DMS 273 (cell line): ENCODE results near the gene ZNF438.
A peak's percentile ranks its signal among the peaks of the same experiment; 100 is the strongest.

Experiments
- DNase-seq: peaks from one replicate; lab custom pipeline; 2025; ENCODE audit not compliant: unreplicated experiment; lab: John Stamatoyannopoulos, UW

Gene ZNF438

DNA sequence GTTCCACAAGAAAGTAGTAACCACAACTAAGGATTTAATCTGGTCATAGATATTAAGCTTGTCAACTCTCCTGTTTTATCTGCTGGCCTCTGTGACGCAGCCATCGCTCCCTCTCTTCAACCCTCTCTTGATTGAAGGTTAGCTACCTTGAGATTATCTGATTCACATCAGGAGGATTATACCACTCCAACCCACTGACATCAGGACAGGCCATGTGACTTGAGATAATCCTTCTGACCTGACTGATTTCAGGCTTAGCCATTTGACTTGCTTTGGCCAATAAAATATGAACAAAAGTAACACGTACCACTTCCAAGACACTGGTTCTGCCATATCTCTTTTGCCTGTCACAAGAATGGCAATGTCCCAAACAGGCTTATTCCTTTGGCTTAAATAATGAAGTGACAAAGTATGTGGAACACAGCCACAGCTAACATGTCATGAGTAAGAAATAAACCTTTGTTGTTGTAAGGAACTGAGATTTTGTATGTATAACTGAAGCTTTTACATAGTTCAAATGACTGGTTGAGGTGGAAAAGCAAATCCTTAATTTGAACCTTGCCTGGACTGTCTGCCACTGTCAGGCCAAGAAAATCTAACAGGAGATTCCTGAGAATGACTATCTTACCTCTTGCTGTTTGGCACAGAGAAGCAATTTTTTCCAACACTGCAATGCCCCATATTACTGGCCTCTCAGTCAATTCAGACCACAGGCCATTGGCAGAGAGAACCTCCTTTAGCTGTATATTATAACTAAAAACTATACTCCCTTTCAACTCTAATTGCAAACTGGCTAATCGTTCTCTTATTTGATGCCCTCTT is 13.9 kb downstream of the ZNF438 start:
- no peak for DNase-seq

DNA sequence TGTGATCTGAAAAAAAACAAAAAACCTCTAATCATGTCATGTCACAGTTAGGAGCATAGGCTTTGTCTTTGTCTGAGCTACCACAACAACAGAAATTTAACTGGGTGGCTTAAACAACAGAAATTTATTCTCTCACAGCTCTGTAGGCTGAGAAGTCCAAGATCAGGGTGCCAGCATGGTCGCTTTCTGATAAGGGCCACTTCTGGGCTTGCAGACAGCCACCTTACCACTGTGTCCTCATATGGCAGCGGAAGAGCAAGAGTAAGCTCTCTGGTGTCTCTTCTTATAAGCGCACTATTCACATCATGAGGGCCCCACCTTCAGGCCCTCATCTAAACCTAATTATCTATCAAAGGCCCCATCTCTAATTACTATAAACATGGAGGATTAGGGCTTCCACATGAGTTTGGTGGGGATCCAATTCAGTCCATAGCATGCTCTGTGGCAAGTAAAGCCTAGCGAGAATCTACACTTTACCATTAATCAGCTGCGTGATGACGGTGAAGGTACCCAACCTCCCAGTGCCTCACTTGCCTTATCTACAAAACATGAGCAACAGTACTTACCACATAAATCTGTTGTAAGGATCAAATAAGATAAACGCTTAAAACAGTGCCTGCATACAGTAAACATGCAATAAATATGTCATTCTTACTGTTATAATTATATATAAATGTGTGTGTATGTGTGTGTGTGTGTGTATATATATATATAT is 17.3 kb downstream of the ZNF438 start:
- no peak for DNase-seq

DNA sequence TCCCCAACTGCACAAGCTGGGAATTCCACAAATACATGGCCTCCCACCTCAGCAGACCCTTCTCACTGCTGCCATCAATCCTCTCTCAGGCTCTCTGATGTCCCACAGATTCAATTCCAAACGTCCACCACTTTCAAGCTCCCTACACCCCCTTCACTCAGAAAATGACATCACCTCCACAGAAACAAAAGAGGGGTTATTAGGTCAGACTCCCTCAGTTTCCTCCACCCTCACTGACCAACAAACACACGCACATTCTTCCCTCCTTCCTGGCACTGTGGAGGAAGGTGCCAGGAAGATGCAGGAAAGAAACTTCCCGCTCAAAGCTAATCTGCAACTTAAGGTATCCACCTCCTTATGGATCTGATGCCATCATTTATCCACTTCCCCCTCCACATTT is 18.3 kb downstream of the ZNF438 start:
- no peak for DNase-seq

DNA sequence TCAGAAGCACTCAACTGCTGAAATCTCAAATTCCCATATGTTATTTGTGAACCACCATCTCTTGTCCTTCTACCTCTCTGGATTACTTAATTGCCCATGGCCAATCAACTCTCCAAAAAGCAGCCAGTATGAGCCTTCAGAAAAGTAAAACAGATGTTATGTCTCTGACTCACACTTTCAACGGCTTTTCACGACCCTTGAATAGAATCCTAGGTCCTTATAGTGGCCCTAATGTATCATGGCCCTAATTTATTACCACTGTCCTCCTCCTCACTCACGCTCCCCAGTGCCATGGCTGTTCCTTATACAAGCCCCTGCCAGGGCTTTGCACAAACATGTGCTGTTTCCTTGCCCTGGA is 20.0 kb downstream of the ZNF438 start:
- peak; percentile 42 for DNase-seq

DNA sequence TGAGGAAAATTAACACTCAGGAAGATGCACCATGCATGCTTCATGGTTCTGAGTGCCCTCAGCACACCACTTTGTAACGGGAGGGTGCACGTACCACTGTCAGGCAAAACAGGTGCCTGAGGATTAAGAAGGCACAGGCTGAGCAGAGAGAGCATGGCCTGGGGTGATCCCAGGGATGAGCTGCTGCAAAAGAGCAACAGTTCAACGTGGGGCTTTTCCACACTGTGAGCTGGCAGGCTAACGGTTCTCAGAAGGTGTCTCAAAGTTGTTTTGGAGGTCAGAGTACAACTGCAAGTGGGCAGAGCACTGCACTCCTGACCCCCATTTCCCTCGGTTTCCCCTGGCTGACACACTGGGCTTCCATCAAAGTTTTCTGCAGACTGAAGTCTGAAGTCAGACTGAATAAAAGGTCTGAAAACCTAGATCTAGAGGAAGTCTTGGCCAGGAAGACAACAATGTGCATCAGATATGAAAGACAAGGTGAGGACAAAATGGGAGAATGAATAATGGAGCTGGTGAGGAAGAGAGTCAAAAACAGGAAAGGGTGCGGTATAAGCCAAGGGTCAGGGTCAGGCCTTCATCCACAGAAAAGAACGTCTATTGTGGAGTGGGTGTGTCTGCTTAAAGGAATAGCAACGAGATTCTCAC is 20.5 kb downstream of the ZNF438 start:
- DNase-seq = no peak

DNA sequence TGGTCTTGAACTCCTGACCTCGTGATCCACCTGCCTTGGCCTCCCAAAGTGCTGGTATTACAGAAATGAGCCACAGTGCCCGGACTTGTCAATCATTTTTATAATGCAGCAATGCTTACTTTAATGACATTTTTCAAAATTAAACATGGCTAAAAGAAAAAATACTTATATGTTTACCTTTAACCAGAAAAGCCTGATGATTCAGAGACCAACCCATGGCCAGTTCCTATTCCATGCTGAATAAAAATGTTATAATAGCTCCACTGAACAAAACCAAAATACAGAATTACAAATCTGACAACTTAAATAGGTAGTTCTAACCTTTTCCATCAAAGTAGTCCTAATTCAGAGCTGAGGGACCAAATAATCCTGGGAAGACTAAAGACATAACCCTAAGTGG is 21.6 kb downstream of the ZNF438 start:
- DNase-seq = no peak

DNA sequence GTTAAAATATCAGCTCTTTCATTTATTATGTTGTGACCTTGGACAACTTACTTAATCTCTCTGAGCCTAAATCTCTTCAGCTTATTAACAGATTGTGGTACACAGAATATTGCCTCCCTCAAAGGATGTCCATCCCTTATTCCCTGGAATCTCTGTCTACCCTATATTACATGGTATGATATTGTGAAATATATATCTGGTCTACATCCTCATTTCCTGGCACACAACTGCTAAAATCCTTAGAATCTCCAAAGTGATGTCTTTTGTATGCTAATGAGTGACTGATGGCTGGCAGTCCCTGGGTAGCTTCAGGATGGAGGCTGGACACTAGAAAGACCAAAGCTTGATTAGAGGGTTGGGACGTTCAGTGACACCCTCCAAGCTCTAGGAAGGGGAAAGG is 25.8 kb downstream of the ZNF438 start:
- DNase-seq = no peak

DNA sequence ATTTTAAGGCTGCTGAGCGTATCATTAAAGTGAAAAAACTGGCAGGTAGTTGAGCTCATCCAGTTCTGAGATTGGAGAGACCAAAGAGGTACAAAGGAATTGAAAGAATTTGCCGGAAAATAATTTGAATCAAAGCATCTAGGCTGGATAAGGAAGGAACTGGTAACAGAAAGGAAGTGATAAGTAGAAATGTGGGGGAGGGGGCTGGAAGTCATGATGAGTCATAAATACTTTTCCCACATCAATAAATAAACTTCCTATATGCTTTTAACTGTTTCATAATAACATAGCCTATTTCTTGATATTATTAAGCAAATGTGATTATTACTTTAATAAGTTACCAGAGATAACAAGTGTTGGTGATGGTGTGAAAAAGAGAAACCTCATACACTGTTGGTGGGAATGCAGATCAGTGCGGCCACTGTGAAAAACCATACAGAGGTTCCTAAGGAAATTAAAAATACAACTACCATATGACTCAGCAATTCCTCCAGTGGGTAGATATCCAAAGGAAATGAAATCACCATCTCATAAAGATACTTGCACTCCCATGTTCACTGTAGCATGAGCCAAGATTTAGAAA is 27.0 kb downstream of the ZNF438 start:
- no peak for DNase-seq

DNA sequence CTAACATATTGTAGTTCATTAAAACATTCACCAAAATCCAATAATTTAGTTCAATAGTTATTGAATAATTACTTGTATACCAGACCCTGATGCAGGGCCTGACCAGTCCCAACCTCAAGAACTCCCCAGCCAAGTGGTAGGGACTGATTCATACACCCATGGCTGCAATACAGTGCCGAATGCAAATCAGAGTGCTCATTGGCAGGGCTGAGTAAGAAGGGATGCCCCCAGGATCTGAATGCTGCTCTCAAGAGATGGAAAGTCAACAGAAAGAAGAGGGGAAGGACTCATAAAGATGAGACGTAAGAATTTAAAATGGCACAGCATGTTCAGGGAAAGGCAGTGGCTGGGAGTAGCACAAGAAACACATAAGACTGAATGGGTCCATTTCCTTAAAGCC is 29.9 kb downstream of the ZNF438 start:
- no peak for DNase-seq

DNA sequence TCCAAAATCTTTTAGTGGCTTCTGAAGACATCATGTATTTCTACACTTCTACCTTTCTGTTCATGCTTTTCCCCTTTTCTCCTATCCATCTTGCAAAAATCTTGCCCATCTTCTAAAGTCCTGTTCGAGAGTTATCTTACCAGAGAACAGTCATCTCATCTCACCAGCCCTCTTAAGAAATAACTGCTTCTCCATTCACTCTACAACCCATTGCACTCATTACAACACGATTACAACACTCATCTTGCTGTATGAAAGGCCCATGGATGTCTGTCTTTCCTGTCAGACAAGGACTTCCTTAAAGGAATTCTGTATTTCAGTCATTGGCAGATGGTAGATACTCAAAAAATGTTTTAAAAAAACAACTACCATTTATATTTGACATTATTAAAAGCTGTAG is 30.8 kb downstream of the ZNF438 start:
- no peak for DNase-seq

DNA sequence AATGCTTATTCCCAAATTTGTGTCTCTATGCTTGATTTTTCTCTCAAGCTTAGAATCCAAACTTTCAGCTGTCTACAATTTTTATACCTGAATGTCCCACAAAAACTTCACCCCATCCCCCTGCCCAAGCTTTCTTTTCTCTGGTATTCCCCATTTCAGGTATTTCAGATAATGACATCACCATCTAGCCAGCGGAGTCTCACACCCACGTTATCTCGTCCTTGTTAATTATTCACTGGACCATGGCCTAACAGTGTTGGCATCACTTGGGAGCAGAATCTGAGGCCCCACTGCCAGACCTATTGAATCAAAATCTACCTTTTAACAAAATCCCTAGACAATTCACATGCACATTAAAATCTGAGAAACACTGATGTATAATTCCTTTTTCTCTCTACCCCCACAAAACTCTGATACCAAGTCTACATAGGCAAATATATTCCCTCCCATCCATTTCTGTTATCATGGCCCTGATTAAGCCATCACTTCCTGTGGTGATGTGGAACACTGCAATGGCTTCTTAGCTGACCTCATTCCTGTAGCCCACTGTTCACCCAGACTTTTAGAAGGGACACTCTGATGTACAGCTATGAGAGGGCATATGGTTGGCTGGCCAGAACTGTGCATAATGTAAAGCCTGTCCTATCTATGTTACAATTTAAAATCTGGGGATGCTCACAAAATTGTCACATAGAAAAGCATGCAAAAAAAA is 31.4 kb downstream of the ZNF438 start:
- no peak for DNase-seq

DNA sequence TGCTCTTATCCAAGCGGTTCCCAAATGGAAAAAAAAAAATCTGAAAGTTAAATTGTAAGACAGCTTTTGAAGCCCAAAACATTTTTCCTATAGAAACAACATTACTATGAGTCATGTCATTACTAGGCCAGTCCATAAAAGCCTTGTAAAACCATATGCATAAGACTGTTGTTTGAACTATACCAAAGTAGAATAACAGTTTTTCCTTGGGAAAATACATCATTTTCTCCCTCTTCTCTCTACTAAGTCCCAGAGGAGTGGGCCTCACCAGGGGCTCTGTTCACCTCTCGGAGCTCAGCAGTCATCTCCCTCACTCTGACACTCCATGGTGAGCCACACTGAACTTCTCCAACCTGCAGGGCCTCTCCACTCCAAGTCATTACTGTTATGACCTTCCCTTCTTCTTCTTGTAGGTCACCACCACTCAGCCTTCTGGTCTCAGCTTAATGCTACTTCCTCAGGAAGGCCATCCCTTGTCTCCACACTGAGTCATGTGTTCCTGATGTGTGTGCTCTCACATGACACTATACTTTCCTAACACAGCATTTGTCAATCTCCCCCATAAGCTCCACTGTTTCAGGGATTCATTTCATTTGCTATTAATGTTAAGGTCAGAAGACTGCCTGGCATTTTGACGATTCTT is 32.5 kb downstream of the ZNF438 start:
- DNase-seq = no peak

DNA sequence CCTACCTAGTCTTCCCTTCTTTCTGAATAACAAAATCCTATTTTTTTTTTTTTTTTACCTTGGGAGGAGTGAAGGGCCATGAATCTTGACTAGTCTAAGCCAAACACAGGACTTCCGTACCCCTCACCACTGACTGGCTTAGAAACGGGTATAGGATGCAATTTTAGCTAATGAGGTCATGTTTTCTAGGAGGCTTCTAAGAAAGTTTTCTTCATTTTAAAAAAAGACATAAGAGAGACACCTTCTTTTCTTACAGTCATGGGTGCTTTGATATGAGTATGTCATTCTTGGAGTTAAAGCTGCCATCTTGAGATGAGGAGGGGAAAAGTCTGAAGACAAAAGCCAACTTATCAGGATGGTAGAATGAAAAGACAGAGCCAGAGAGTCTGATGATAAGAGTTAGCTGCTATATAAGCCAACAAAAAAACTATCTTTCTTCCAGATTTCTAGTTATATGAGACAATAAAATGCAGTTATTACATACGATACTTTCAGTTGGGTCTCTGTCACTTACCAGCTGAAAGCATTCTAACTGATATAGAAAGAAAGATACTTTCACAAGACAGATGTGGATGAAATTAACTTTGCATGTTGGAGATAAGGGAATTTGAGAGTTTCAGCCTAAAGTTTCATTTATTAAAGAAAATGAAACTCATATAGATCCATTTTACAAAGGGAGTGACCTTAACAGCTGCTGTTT is 34.0 kb downstream of the ZNF438 start:
- DNase-seq = no peak

DNA sequence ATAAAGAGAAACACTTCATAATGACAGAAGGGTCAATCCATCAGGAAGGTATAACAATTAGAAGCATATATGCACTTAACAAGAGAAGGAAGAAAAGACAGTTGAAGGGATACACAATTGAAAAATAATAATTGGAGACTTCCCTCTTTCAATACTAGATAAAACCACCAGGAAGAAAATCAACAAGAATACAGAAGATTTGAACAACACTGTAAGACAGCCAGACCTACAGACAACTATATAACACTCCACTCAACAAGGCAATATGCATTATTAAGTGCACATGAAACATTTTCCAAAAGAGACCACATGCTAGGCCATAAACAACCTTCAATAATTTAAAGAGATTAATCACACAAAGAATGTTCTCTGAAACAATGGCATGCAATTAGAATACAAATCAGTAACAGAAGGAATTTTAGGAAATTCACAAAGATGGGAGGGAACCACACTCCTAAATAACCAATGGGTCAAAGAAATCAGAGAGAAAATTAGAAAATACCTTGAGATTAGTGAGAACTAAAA is 35.1 kb downstream of the ZNF438 start:
- DNase-seq = no peak

DNA sequence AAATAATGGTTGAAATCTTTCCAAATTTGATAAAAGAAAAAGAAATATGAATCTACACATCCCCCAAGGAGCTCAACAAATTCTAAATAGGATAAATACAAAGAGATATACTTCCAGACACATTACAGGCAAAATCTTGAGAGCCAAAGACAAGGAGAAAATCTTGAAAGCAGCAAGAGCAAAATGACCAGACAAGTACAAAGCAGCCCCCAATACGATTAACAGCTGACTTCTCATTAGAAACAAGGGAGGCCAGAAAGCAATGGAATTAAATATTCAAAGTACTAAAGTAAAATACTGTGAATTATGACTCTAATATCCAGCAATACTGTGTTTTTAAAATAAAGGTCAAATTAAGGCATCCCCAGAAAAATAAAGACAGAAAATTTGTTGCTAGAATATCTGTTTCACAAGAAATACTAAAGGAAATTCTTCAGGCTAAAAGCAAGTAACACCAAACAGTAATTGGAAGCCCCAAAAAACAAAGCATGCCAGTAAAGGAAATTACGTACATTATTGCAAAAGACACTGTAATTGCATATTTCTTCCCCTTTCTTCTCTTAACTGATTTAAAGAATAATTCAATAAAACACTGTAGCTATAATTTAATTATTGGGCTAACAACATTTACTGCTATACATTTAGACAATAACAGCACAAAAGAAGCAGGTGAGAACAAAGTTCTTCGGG is 36.4 kb downstream of the ZNF438 start:
- no peak for DNase-seq

DNA sequence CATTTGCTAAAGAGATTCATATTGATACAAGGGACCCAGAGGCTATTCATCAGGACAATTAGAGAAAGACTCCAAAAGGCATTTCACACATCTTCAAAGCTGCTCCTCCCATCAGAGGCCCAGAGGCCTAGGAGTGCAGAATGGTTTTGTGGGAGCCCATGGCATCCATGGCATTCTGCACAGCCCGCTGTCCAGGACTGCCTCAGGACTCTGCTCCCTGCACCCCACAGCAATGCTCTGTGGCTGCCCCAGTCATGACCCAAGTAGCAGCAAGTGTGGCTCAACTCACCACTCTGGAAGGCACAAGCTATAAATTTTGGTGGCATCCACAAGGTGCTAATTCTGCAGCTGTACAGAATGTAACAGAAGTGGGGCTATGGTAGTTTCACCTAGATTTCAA is 38.5 kb downstream of the ZNF438 start:
- DNase-seq = no peak

DNA sequence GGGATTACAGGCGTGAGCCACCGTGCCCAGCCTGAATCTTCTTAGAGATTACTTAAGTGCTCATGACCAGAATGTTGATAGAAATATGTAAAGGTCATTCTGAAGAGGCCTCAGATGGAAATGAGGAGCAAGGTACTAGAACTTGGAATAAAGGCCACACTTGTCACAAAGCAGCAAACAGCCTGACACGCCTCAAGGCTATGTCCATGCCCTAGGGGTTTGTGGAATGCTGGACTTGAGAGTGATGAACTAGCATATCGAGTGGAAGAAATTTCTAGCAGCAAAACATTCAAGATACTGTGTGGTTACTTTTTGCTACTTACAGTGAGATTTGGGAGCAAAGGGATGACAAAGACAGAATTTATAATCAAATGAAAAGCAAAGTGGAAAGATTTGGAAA is 39.0 kb downstream of the ZNF438 start:
- no peak for DNase-seq

DNA sequence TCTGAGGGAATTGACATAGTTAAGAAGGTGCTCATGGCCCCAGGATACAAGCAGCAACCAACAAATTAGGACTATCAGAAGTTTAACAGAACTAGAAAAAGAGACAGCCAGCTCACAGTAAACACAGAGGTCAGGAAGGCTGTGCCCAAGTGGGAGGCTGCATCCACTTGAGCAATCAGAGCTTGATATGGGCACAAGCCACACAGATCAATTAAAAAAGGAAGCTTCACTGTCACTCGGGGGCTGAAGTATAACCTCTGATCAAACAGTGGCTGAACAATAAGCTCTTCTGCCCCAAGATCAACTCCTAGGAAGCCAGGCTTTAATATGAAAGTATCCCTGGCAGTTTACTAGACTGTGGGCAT is 40.0 kb downstream of the ZNF438 start:
- no peak for DNase-seq

DNA sequence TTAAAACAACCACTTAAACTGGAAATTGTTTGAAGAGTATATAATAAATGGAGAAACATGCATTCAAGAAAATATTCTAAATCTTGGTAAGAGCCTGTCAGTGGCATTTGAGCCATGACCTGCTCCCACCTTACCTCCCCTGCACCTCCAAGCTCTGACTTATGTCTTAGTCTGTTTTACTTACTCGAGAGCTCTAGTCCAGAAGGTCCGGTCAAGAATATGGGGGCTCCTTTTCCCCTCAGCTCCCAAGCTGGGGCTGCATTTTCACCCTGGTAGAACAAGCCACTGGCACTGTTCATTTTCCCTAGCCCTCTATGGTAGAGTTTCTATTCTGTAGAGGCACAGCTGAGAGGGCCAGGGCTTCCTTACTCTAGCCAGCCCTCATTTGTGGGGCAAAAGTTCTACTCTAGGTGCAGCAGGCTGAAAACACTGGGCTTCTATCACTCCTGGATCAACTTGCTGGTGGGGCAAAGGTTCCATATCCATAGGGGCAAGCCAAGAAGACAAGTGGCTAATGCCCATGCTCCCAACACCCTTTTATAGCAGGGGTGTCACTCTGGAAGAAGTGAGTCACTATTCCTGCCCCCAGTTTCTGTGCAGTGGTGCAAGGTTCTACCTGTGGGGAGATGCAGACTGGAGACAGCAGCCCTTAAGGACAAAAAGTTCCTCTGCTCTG is 40.6 kb downstream of the ZNF438 start:
- no peak for DNase-seq
